Neutrophil (primary cell): ENCODE measurements around the gene EPAS1.

Source experiments
- H3K27ac ChIP-seq: fragments of 200-600 bp; sonication (generic); 2 replicates; pipeline ENCODE4 v1.5.1; 2016; ENCODE audit warnings: mild to moderate bottlenecking, moderate library complexity
- H3K27me3 ChIP-seq: fragments of 200-600 bp; sonication (generic); 2 replicates; pipeline ENCODE4 v1.6.0; 2016; ENCODE audit warnings: mild to moderate bottlenecking
- H3K36me3 ChIP-seq: fragments of 200-600 bp; sonication (generic); 2 replicates; pipeline ENCODE4 v1.5.1; 2017
- H3K4me1 ChIP-seq, 2 experiments: fragments of 200-600 bp in 1 of 2; sonication (generic) in 1 of 2; 1 replicate in 1 of 2; 2 replicates in 1 of 2; pipeline versions ENCODE4 v1.5.1 to v1.6.1; 2013 to 2016; ENCODE audit warnings: low read depth in 1 of 2, low read length in 1 of 2, mild to moderate bottlenecking in 1 of 2, moderate library complexity in 1 of 2; ENCODE audit not compliant: control insufficient read depth in 1 of 2, insufficient read depth in 1 of 2
- H3K4me3 ChIP-seq, 2 experiments: fragments of 200-600 bp in 1 of 2; sonication (generic) in 1 of 2; 1 replicate in 1 of 2; 2 replicates in 1 of 2; pipeline ENCODE4 v1.5.1; 2013 to 2016; ENCODE audit warnings: low read depth in 1 of 2, low read length in 1 of 2, mild to moderate bottlenecking in 1 of 2, moderate library complexity in 1 of 2
- H3K9me3 ChIP-seq: fragments of 200-600 bp; sonication (generic); 2 replicates; pipeline ENCODE4 v1.5.1; 2016
- CTCF ChIP-seq: fragments of 200-600 bp; sonication (generic); IDR thresholded peaks from 2 replicates; pipeline ENCODE4 v1.5.1; 2016; ENCODE audit warnings: antibody characterized with exemption

The EPAS1 gene

DNA sequence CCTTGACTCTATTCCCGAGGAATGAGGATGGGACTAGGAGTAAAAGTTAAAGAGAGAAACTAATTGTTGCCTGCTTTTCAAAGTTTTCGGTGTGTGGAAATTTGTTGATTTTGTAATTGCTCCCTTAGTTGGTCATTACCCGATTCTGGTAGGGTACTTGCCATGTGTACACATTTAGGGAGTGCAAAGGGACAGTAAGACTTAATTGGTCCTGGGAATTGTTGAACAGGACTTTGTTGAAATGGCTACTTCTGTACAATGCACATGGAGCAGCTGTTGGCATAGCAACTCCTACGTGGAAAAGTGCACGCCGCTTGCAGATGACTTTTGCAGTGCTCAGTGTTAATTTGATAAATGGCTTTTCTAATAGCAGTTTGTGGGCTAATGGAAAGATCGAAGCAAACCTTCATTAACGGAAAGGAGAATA is 22.9 kb downstream of the EPAS1 start:
- peaks cover 17% of the 10 kb centered on the region in 2 experiments for H3K4me1 ChIP-seq
- peaks cover 8% of the 10 kb centered on the region for H3K27me3 ChIP-seq
- no peak for TF ChIP-seq CTCF
- no peak overlapping the region for H3K4me3 ChIP-seq
- H3K27ac ChIP-seq: no peak overlapping the region
- no peaks in the 10 kb centered on the region for H3K36me3 ChIP-seq
- no peaks in the 10 kb centered on the region for H3K9me3 ChIP-seq

DNA sequence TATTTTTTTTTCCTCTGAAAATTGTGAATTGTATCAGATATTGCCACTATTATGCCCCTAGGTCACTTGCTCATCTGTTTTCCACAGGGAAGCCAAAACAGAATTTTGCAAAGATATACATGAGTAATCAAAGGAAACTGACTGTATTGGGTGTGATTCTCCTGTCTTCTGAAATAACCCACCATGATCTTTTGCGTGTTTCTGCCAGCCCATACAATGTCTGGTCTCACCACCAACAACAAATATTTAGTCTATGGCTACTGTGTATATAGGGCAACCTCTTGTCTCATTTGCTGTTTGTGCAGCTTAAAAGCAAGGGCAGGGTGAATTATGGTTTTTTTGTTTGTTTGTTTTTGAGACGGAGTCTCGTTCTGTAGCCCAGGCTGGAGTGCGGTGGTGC is 26.5 kb downstream of the EPAS1 start:
- peaks cover 4 to 5% of the 10 kb centered on the region in 2 experiments for H3K4me1 ChIP-seq
- no peaks in the 10 kb centered on the region for H3K9me3 ChIP-seq
- TF ChIP-seq CTCF: no peak
- no peaks in the 10 kb centered on the region for H3K36me3 ChIP-seq
- no peak overlapping the region for H3K4me3 ChIP-seq
- H3K27me3 ChIP-seq: peaks cover 8% of the 10 kb centered on the region
- no peak overlapping the region for H3K27ac ChIP-seq

DNA sequence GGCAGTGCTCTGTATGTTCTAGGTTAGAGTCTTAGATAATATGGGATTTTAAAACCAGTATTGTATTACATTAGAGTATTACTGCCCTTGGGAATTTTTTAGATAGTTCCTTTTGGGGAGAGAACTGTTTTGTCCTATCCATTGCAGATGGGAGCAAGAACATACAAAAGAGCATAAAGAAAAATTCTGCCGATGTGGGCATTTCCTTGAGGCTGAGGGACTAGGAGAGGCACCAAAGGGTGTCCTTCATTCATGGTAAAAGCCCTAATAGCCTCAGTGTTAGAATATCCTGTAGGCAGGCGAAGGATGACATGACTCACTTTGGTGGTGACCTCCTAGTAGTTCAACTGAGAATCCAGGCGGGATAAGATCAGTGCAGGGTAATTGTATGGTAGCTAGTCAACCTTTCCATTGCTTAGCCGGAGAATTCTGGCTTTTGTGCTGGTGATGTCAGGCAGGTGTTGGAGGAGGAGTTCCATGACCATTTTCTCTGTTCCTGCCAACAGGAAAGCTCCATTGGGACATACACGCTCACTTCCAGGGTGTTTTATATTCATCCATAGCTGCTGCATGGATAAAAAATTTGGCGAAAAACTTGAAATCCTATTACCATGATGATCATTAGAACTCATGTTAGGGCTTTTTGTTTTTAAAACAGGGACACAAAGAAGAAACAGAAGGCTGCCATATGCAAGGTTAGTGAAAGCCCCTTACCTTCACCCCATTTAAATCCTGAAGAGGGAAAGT is 28.1 kb downstream of the EPAS1 start:
- Histone ChIP-seq H3K4me1 (peaks cover 4 to 5% of the 10 kb centered on the region in 2 experiments), H3K9me3 (no peaks in the 10 kb centered on the region), H3K27ac (no peak overlapping the region), H3K36me3 (no peaks in the 10 kb centered on the region), H3K4me3 (no peak overlapping the region), H3K27me3 (peaks cover 2% of the 10 kb centered on the region)
- TF ChIP-seq CTCF: no peak

DNA sequence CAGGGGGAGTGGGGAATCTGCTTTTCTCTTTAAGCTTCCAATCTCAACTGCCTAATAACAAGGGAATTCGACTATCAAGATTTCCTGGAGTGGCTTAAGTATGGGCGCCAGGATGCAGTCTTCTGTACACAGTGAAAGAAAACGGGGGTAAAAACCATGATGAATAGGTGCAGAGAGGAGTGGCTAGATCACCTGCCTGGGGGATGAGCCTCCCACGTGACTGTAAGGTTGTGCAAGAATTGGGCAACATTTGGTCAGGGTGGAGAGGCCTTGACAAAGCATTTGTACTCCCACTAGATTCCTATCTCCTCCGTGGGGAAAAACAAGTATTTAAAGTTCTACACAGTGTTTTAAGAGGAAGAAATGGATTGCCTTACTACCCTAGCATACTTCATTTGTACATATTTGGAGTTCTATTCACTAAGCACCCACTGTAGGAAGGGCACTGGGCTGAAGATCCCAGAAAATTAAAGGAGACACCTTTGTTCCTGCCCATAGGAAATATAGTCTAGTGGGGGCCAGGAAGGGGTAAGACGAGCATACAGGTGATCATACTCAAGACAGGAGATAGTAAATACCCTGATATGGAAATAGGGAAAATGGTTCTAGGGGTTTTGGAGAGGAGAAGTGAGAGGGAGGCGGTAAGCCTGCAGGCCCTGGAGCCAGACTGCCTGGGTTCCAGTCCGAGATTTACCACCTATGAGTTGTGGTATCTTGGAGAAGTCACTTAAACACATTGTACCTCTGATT is 29.2 kb downstream of the EPAS1 start:
- no peaks in the 10 kb centered on the region for H3K36me3 ChIP-seq
- H3K4me1 ChIP-seq: peaks cover 4 to 5% of the 10 kb centered on the region in 2 experiments
- no peak for TF ChIP-seq CTCF
- H3K9me3 ChIP-seq: no peaks in the 10 kb centered on the region
- H3K4me3 ChIP-seq: no peak overlapping the region
- no peaks in the 10 kb centered on the region for H3K27me3 ChIP-seq
- H3K27ac ChIP-seq: no peak overlapping the region

DNA sequence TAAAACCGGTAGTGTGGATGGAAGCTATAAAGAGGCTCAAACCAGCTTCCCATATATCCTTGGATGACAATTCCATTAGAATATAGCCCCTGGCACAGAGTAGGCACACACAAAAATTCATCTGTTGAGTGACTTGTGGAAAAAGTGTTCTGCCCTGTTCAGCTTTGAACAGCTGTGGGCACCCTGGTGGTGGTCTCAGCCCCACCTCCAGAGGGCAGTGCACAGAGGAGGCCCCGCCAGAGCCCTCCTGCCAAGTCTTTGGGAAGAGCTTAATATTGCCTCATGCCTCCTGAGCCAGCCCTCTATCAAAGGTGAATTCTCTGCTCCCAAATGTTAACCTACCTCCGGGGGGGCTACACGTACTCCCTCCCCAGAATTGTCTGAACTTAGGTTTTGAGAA is 30.4 kb downstream of the EPAS1 start:
- Histone ChIP-seq H3K36me3 (no peaks in the 10 kb centered on the region), H3K27ac (no peak overlapping the region), H3K4me3 (no peak overlapping the region), H3K4me1 (peaks cover 4 to 5% of the 10 kb centered on the region in 2 experiments), H3K27me3 (no peaks in the 10 kb centered on the region), H3K9me3 (no peaks in the 10 kb centered on the region)
- no peak for TF ChIP-seq CTCF
